Activated T-cell treated with anti-CD3 and anti-CD28 coated beads, Interleukin-2, amount 50 U/mL, for 1 hour (primary cell): ENCODE results near the gene ASF1B.
A peak's percentile ranks its signal among the peaks of the same experiment; 100 is the strongest.
"Not testable (repeated sequence)": the region's sequence is repeated elsewhere in the genome, so short reads cannot be mapped to it uniquely, and the experiment has no call there.

Experiments
- DNase-seq: peaks from one replicate; pipeline ENCODE4 v3.0.0-alpha.2; 2020

ASF1B gene

GRCh38 chr19:14136509-14137281 lies at the start of gene ASF1B:
Gene ASF1B, minus strand, starts transcription at chr19:14136589. Its CDS starts 133 bp downstream, at chr19:14136456.
- DNase-seq, result peak; percentile 97

DNA sequence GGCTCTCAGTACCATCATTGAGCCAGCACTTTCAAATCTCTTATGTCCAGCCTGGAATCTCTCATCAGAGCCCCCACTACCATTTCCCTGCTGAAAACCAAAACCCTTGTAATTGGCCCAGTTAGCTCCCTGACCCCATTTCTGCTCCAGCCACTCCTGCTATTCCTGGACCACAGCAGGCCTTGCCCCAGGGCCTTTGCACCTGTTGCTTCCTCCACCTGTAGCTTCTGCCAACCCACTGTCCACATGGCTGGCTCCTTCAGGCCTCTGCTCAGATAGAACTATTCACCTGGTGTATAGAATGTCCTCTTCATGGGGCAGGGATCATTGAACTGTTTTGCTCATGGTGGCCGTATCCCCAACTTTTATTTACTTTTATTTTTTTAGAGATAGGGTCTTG lies 49.3 kb upstream of the ASF1B start:
- not testable (repeated sequence) for DNase-seq

GRCh38 chr19:14185158-14185557 lies 48.8 kb upstream of the ASF1B start:
- no peak for DNase-seq

DNA sequence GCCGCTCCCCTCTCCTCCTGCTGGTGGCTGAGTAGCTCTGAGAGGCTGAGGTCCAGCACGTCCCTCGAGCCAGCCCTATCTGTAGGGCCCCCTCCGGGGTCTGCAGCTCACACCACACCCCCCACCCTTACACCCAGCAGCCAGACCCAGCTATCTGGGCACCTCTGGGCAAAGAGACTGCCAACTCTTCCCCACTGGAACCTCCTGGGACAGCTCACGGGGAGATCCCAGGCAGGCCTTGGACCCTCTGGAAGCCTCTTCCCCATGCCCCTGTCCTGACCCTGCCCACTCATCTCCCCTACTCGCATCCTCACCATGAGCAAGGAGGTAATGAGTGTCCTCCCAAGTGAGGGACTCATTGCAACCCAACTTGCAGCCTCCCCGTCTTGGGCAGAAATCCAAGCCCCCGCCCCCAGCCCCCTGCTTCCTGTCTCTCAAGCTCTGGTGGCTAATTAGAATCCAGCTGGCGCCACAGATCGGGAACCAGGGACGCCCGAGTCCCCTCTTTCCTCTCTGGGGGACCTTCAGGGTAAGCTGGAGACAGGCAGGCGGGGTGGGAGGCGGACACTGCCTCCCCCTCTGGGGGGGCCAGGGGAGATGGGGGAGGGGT lies 47.5 kb upstream of the ASF1B start:
- no peak for DNase-seq

GRCh38 chr19:14182476-14182875 lies 46.1 kb upstream of the ASF1B start:
- DNase-seq, result no peak

- DNase-seq, result no peak
Observed at GRCh38 chr19:14181906-14182305, 45.5 kb upstream of the ASF1B start.

- not testable (repeated sequence) for DNase-seq
Observed at GRCh38 chr19:14181199-14181598, 44.8 kb upstream of the ASF1B start.

DNA sequence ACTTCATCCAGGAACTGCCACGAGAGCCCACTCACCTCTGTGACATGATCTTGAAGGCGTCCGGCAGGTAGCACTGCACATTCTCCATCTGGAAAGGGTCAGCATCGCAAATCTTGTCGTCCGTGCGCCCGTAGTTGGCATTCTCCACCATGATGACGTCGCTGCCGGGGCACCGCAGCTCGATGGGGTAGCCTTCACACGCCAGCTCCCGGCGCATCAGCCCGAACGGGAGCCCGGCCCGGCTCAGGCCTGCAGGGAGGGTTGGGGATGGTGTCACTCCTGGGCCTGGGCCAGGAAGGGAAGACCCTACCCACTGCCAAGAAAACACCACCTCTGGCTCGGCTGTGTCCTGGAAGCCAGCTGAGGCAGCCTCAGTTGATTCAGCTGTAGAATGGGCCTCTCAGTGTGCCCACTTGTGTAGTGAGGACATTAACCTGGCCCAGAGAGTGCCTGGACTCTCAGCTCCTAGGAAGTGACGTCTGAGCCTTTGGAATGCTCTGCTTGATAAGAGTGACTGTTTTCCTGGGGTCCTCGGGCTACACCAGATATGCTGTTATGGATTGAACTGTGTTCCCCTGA lies 41.2 kb upstream of the ASF1B start:
- DNase-seq, result no peak

DNA sequence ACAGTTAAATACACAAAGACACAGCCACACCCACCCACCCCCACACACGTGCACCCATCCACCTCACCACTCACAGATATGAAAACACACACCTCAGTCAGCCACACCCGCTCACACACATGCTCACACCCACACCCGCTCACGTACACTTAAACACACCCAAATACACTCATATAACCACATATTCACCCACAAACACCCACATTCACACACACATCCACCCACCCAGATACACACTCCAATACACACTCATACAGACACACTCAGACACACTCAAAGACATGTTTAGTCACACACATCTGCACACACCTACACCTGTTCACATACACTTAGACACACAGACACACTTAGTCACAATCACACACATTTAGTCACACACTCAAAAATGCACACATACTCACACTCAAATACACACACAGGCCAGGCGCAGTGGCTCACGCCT lies 39.0 kb upstream of the ASF1B start:
- DNase-seq, result no peak

DNA sequence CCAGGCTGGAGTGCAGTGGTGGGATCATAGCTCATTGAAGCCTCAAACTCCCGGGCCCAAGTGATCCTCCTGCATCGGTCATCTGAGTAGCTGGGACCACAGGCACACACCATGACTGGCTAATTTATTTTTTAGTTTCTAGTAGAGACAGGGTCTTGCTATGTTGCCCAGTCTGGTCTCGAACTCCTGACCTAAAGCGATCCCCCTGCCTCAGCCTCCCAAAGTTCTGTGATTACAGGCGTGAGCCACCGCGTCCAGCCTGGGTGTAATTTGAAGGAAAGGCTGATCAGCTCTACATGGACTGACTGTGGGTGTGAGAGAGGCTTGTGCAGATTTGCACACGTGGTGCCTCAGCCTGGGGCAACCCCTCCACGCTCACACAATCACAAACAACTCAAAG lies 38.5 kb upstream of the ASF1B start:
- no peak for DNase-seq

- DNase-seq, result no peak
Observed at GRCh38 chr19:14168993-14169392, 32.6 kb upstream of the ASF1B start.

DNA sequence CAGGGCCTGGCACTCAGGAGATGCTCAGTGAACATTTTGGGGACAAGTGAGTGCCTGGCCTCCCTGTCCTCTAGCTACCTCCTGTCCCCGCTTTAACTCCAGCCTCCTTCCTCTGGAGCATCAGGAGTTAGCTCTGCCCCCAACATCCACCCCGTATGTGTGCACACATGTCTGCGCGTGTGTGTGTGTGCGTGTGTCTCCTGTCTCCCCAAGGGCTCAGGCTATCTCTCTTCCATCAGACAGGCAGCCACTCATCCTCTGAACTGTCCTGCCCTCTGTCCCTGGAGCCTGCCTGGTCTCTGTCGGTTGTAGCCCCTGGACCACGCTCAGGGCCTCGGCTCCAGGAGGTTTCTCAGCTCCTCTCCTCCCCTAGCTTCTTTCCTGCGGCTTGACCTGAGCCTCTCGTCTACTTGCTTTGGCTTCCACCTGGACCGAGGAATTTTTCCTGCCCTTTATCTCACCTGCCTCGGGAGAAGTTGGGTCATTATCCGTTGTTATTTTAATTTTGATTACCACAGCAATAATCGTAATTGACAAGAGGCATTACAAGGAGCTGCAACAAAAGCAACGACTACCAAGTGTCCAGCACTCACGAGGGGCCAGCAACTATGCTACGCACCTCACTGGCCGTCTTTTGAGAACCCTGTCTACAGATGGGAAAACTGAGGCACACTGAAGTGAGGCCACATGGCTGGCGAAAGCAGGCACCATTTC lies 32.0 kb upstream of the ASF1B start:
- no peak for DNase-seq

DNA sequence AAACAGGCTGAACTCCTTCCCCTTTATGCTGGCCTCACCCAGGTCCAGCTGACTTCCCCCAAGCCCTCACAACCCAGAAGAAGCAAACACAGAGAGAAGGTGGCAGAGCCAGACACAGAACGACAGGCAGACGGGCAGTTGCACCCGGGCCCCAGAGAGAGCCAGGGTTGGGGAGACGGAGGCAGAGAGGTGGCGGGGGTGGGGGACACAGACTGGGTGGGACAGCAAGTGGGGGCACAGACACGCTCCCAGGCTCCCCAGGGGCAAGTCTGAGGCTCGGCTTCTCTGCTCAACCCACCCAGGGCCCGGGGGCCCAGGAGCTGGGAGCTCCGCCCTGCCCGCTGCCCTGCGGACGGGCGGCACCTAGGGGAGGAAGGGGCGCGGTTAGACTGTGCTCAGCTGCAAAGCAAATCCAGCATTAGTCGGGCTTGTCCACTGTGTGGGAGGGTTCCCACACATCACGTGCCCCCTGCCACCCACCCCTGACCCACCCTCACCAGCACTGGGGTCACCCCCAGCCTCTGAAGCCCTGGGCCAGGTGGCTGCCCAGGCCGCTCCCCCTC lies 31.3 kb upstream of the ASF1B start:
- peak; percentile 45 for DNase-seq

GRCh38 chr19:14166999-14167575 lies 30.7 kb upstream of the ASF1B start:
- peak; percentile 32 for DNase-seq

- peak; percentile 32 for DNase-seq
Observed at GRCh38 chr19:14165990-14166830, 29.8 kb upstream of the ASF1B start.

- no peak for DNase-seq
Observed at GRCh38 chr19:14164724-14165493, 28.5 kb upstream of the ASF1B start.

GRCh38 chr19:14164082-14164481 lies 27.7 kb upstream of the ASF1B start:
- no peak for DNase-seq

- DNase-seq, result no peak
Observed at GRCh38 chr19:14162871-14163297, 26.5 kb upstream of the ASF1B start.

- no peak for DNase-seq
Observed at GRCh38 chr19:14161305-14161704, 24.9 kb upstream of the ASF1B start.

DNA sequence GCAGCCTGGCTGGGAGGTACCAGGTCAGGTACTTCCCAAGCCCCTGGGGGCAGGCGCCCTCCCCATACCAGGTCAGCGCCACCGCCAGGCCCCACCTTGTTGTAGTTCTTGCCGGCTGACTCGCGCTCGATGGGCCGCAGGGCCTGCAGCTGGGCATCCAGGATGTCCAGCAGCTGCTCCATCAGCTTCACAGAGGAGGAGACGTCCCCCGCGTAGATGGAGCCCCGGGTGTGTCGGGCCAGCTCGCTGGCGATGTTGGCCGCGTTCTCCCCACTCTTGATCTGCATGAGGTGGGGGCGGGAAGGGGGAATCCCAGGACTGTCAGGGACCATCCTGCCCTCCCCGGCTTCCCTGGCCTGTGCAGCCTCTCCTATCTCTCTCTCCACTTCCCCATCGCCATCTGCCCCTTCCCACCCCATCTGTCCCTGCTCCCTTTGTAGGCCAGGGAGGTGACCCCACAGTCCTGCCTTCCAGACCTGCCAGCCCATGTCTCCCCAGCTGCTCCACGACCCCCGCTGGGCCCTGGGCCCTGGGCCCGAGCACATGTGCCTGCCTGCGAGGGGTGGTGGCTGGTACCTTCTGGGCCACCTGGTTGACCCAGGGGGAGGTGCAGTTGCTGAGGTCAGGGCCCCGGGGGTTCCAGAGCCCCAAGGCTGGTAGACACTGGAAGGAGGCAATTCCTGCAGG lies 23.8 kb upstream of the ASF1B start:
- no peak for DNase-seq
